Calu3 (cell line): ENCODE results near the gene PDS5B. TPM values are rescaled to one million over a fixed set of nuclear protein-coding genes. Genes with fewer than 3 reads are reported as not detected.

ENCODE experiments used
- BruUV-seq: library from RNA; stranded (reverse); fragments of 400-500 nt; replicated peaks from 2 replicates; lab custom pipeline; 2021; lab: Mats Ljungman, UMichigan
- CTCF ChIA-PET: fragments of 300-600 bp; sonication (Branson Sonifier 250); formaldehyde crosslinking; loops from one replicate; lab custom pipeline; 2022; ENCODE audit warnings: antibody characterized with exemption; lab: Charles Lee
- DNase-seq: peaks from one replicate; pipeline ENCODE4 v3.0.0; 2022
- H3K27ac Mint-ChIP-seq: one replicate; pipeline ENCODE4 v1.8.0; 2022; ENCODE audit warnings: mixed read lengths; ENCODE audit not compliant: unreplicated experiment
- H3K27me3 Mint-ChIP-seq: one replicate; pipeline ENCODE4 v1.8.0; 2022; ENCODE audit warnings: mixed read lengths; ENCODE audit not compliant: unreplicated experiment
- H3K36me3 Mint-ChIP-seq: one replicate; pipeline ENCODE4 v1.8.0; 2022; ENCODE audit warnings: mild to moderate bottlenecking, moderate library complexity, mixed read lengths; ENCODE audit not compliant: insufficient read depth, unreplicated experiment
- H3K4me1 Mint-ChIP-seq: one replicate; pipeline ENCODE4 v1.8.0; 2022; ENCODE audit warnings: mild to moderate bottlenecking, low read depth, mixed read lengths; ENCODE audit not compliant: unreplicated experiment
- H3K4me3 Mint-ChIP-seq: one replicate; pipeline ENCODE4 v1.8.0; 2022; ENCODE audit warnings: mild to moderate bottlenecking, low read depth, moderate library complexity, mixed read lengths; ENCODE audit not compliant: unreplicated experiment
- H3K9me3 Mint-ChIP-seq: one replicate; pipeline ENCODE4 v1.8.0; 2022; ENCODE audit warnings: low read depth, mixed read lengths; ENCODE audit not compliant: unreplicated experiment
- CTCF ChIP-seq: fragments of 200-600 bp; IDR thresholded peaks from one replicate; pipeline ENCODE4 v1.8.0; 2022; ENCODE audit warnings: antibody characterized with exemption; ENCODE audit not compliant: unreplicated experiment
- intact Hi-C: fragments of 100-400 bp; cut with micrococcal nuclease; formaldehyde crosslinking; loops from one replicate; pipeline ENCODE4 v1.10.0; 2022; ENCODE audit not compliant: unreplicated experiment
- total RNA-seq: library from RNA; stranded (reverse); gene quantifications from 2 replicates; pipeline ENCODE4 v1.2.3, GENCODE V29; 2022

PDS5B gene
- total RNA-seq, 1 experiment from 2014 or later: 33.9 TPM

- no TSS peak for BruUV-seq
- Mint-ChIP-seq H3K36me3 (no peaks in the 10 kb centered on the region), H3K27me3 (no peaks in the 10 kb centered on the region), H3K27ac (no peak overlapping the region), H3K9me3 (no peaks in the 10 kb centered on the region), H3K4me3 (no peak overlapping the region), H3K4me1 (peaks cover 3% of the 10 kb centered on the region)
- no peak for DNase-seq
- intact Hi-C loops: no loop called here
- CTCF ChIA-PET: no interaction called here
- TF ChIP-seq CTCF: no peak
These were observed 50.5 kb downstream of the PDS5B start for GRCh38 chr13:32636711-32637110.

- TF ChIP-seq CTCF: no peak
- H3K27ac Mint-ChIP-seq: no peak overlapping the region
- no peak overlapping the region for H3K4me3 Mint-ChIP-seq
- no peak for DNase-seq
- no TSS peak for BruUV-seq
- peaks cover 16% of the 10 kb centered on the region for H3K4me1 Mint-ChIP-seq
- CTCF ChIA-PET: no interaction called here
- no peaks in the 10 kb centered on the region for H3K9me3 Mint-ChIP-seq
- no peaks in the 10 kb centered on the region for H3K27me3 Mint-ChIP-seq
- intact Hi-C loops: loop anchor here (1.0 kb wide), 1 partner anchor 52 kb away; the partner anchor contains the start of gene PDS5B
- no peaks in the 10 kb centered on the region for H3K36me3 Mint-ChIP-seq
These were observed 52.5 kb downstream of the PDS5B start for GRCh38 chr13:32638739-32639138.

- Mint-ChIP-seq H3K27me3 (no peaks in the 10 kb centered on the region), H3K4me1 (peaks cover 18% of the 10 kb centered on the region), H3K4me3 (no peak overlapping the region), H3K36me3 (no peaks in the 10 kb centered on the region), H3K9me3 (no peaks in the 10 kb centered on the region), H3K27ac (no peak overlapping the region)
- CTCF ChIA-PET: interaction anchor here (1.0 to 1.7 kb wide), 2 partner anchors 52 to 54 kb away, joined by 3 to 8 read pairs; partner anchors contain the start of gene PDS5B
- peak; percentile 23 for DNase-seq
- TF ChIP-seq CTCF: peak; percentile 16
- BruUV-seq: no TSS peak
- intact Hi-C loops: loop anchor here (1.0 kb wide), 1 partner anchor 53 kb away; the partner anchor contains the start of gene PDS5B
These were observed 53.4 kb downstream of the PDS5B start for GRCh38 chr13:32639502-32640105.

- no peak for DNase-seq
- CTCF ChIA-PET: interaction anchor here (1.4 kb wide), 1 partner anchor 9 kb away, joined by 4 read pairs; no protein-coding TSS in a partner anchor
- H3K9me3 Mint-ChIP-seq: no peaks in the 10 kb centered on the region
- H3K4me3 Mint-ChIP-seq: no peak overlapping the region
- intact Hi-C loops: no loop called here
- BruUV-seq: no TSS peak
- no peaks in the 10 kb centered on the region for H3K36me3 Mint-ChIP-seq
- no peaks in the 10 kb centered on the region for H3K27me3 Mint-ChIP-seq
- H3K4me1 Mint-ChIP-seq: peaks cover 31% of the 10 kb centered on the region
- no peak overlapping the region for H3K27ac Mint-ChIP-seq
- no peak for TF ChIP-seq CTCF
These were observed 56.1 kb downstream of the PDS5B start for GRCh38 chr13:32642316-32642715.
